GM18526 (cell line): ENCODE results near the gene NFYC.

ENCODE experiments used
- POLR2A ChIP-seq: IDR thresholded peaks from 3 replicates; pipeline ENCODE4 v1.6.1; 2011; ENCODE audit not compliant: insufficient read length; ENCODE audit errors: extremely low read depth

Gene NFYC

DNA sequence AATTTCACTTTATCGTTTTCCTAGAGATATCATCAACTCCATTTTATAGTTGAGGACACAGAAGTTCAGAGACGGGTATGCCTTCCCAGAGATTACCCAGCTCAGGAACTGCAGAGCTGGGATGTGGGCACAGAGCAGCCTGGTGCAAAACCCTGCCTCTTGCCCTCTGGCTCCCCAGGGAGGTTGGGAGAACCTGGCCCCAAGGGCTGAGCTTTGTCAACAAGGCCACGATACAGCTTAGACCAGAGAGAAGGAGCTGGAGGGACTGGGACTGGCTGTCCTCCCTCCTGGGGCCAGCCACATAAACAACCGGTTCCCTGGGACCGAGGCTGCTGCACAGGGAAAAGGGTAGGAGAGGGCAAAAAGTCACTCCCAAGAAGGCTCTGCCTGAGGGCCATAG, 29.8 kb upstream of the NFYC start:
- no peak for TF ChIP-seq POLR2A

DNA sequence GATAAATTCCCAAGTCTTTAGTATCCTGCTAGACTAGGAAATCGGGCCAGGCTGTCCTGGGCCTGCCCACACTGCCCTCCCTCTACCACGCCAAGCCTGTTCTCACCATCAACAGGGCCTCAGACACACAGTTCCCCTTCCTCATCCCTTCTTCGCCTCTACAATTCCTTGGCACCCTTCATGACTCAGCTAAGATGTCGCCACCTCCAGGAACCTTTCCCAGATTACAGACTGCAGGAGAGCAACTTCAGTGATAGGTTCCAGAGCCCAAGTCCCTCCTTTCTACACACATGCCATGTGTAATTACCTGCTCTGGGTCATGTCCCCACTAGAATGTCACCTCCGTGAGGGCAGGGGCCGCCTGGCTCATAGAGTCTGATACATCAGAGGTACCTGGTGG, 29.4 kb upstream of the NFYC start:
- TF ChIP-seq POLR2A, result no peak

DNA sequence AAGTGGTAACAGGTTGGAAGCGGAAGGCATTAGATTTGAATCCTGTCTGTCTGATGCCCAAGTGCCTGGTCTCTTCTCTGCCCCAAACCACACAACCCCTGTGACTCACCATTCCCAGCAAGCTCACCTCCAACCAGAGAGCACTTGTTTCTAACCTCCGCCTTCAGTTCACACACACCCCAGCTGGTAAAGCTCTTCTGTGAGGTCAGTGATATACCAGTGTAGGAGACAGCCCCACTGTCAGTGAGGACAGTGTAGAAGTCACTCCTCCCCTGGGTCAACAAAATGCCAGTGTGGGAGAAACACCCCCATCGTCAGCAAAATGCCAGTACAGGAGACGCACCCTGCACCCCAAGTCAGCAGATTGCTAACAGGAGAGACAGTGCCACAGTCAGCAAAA, 28.6 kb upstream of the NFYC start:
- no peak for TF ChIP-seq POLR2A

DNA sequence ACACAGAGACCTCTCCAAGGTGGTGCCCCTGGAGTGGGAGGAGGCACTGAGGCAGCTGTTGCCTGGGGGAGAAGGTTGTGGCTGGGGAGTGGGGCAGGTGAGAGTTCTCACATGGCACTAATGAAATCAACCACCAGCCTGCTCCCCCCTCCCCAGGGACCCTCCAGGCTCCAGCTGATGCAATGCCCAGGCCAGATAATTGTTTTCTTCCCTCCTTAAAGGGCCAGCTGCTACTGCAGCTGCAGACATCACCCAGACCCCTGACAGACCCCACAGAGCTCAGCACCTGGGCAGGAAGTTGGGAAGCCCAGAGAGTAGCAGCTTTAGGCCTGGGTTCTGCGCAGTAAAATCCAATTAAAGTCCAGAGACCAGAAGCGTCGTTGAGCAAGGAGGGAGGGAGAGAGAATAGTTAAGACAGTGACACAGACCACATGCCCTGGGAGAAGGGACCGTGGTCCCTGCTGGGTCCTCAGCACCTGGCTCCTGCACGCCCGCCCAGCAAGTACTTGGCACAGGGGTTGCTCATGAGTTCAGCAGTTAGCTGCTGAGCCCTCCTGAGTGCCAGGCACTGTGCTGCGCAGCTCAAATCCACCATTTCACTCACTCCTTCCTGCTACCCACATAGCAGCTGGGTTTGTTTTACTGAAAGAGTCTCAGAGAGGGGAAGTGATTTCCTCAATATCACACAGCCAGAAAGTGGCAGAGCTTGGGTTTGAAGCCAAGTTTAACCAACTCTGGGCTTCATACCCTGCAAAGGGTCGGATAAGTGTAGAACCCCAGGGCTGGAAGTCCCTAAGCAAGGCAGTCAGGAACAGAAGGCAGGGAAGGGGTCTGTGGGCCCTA, 28.0 kb upstream of the NFYC start:
- TF ChIP-seq POLR2A, result no peak

DNA sequence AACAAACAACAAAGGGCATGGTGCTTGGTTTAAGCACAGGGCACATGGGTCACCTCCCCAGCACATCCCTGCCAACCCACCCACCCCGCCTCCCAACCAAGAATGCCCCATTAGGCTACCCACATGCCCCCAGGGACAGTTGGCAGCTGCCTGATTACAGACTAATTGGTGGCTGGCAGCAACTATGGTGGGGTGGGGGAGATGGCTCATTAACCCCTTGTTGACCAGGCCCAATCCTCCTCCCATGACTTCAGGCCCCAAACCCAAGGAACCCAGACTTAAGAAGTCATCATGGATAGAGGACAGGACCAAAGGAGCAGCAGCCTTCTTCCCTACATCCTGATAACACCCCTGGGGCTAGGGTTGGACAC, 27.4 kb upstream of the NFYC start:
- TF ChIP-seq POLR2A, result no peak

DNA sequence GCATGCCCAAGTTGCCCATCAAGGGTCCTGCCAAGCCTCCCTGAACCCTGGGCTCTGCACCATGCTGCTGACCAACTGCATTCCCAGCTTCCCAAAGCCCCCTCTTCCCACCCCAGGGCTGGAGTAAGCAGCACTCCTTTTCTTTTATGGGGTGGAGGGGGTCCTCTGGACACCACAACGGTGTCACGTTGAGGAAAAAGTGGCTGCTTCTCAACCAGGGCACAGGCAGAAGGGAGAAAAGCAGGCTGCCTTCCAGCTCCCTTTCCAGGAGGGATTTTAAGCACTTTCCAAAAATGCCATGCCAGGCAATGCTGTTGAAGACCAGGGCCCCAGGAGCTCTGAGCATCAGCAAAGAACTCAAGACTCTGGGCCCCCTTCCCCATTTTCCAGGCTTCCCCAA, 26.7 kb upstream of the NFYC start:
- no peak for TF ChIP-seq POLR2A

DNA sequence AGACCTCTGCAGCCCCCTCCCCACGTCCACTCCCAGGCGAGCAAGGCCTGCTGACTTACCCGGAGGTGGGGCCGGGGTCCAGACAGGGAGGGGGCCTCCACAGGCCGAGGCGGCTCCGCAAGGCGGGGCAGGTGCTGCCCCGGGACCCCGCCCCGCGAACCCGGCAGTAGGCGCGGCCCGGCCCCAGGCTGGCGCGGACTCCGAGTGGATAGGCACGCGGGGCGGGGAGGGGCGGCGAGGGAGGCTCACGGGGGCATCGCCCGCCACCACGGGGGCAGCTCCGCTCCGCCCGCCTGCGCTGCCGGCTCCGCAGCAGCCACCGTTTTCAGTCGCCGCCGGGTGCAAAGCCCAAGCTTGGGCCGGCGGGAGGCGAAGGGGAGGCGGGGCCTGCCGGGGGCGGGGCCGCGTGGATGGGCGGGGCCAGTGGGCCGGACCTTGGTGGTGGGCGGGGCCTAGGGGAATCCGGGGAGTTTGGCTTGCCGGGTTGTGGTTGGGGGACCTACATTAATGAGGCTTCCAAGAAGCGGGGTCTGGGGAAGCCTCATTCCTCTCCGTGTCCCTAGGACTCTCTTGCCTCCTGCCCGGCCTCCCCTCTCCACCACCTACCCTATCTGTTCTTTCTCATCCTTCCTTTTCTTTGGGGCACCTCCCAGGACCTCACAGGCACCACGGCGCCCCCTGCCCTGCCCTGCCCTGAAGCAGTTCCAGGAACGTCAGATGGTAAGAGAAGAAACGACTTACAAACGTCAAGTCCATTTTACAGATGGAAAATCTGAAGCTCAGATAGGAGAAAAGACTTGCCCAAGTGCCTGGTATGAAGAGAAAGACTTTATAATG, 26.0 kb upstream of the NFYC start, which contains the start of gene RIMS3:
Gene RIMS3 (minus strand): TSS at position 348 of the 837 bp plus-strand sequence. CDS start 23,757 bp downstream, outside the sequence.
- TF ChIP-seq POLR2A, result no peak

DNA sequence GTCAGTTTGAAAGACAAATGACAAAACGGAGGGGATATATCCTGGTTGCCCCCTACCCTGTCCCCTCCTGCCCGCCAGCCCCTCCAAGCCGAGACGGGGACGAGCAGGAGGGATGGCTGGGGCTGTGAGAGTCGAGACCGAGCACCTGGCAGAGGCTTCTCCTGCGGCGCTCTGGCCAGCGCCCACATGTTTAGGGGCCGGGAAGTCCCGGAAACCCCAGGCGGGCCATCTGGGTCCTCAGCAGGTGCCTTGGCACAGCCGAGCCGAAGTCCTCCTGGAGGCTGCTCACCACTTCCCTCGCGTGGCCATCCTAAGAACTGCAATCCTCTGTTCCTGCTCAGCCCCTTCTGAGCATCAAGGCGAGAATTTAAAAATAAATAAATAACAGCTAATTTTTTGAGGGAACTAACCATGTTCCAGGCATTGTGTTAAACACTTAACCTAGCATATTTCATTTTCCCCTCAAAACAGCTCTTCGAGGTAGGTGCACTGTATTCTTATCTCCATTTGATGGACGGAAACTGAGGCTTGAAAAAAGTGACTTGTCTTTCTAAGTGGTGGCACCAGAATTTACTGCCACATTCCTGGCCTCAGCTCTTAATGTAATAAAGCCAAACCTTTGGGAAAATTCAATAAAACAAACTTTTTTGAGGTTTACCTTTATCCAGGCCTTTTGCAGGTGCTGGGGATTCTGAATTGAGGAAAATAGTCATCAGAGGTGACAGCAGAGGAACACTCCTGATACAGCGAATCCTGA, 22.6 kb upstream of the NFYC start:
- TF ChIP-seq POLR2A, result no peak

DNA sequence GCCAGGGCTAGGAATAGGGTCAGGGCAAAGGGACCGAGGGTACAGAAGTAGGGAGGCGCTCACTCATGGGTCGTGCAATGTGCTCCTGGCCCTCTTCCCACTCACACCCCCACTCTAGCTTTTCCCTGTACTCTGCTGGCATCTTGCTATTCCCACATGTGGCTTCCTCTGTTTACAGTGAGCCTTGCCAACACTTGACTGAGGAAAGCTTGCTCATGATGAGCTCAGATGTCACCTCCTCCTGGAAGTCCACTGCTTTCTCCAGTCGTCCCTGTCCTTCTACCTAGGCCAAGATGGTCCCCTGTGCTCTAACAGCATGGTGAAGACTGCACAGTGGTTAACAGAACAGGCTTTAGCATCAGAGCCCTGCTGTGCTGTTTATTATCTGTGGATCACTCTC, 18.1 kb upstream of the NFYC start:
- no peak for TF ChIP-seq POLR2A

DNA sequence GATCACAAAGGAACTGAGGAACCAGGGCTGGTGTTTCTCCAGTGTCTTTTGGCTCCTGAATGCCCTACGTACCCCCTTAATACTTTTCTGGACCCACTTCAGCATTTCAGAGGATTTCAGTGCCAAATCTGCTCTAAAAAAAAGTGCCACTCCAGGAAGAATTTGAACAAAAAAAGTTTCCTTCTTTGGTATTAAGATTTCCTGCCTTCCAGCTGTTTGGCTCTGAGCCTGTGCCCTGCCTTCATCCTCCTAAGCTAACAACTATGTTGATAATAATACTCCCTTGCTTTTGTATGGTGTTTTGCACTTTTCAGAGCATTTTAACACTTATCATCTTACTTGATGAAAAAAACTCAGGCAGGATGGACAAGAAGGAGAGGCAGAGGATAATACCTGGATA, 15.0 kb upstream of the NFYC start:
- no peak for TF ChIP-seq POLR2A

DNA sequence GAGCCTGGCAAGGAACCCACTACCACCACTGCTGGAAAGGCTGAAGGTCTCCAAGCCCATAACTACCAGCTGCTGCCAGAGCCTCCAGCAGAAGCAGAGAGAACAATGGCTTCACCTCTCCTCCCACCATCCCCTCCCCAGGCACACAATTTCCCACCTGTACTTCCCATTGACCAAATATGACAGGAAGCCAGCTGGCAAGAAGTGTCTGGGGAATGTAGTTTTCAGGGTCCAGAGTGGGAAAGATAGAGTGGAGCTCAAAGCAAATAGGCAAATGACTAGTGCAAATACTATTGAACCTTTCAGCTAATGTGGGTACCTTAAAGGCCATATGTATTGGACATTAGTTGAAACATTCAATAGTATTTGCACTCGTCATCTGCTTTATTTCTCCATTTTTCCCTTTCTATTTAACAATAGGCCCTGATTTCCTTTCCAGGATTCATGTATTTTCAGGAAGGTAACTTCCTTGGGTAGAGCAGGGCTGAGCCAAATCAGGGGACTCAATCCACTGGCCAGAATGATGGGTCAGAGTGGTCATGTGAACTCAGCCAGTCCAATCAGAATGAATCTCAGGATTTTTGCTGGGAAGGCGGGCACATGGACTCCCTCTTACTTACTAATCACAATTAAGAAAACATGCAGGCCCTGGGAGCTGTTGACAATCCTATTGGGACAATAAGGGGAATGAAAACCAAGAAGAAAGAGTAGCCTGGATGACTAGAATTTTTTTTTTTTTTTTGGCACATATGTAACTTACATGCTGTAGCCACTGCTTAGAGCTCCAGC, 12.1 kb upstream of the NFYC start:
- TF ChIP-seq POLR2A, result no peak

DNA sequence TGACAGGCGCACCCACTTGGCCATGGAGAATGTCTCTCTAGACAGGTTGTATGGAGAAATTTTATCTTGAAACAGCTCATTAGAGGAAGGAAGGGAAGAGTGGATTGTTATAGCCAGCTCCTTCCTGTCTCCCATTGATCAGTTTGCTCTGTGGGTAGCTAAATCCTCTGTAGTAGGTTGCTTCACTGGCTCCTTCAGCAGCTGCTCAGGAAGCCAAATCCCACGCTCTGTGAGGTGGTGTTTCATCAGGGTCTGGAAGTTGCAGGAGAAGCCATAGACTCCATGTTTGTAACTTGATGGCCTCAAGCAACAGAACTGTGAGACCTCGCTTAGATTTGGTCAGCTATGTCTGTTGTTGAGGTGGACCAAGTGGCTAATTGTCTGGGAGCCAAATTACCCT, 6.8 kb upstream of the NFYC start:
- no peak for TF ChIP-seq POLR2A

DNA sequence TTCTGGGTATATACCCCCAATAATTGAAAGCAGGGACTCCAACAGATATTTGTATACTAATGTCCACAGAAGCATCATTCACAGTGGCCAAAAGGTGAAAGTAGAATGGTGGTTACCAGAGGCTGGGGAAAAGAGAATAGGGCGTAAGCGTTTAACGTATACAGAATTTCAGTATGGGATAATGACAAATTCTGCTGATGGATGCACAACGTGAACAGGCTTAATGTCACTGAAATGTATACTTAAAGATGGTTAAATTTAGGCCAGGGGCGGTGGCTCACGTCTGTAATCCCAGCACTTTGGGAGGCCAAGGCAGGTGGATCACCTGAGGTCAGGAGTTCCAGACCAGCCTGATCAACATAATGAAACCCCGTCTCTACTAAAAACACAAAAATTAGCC, 4.4 kb upstream of the NFYC start:
- TF ChIP-seq POLR2A, result no peak

DNA sequence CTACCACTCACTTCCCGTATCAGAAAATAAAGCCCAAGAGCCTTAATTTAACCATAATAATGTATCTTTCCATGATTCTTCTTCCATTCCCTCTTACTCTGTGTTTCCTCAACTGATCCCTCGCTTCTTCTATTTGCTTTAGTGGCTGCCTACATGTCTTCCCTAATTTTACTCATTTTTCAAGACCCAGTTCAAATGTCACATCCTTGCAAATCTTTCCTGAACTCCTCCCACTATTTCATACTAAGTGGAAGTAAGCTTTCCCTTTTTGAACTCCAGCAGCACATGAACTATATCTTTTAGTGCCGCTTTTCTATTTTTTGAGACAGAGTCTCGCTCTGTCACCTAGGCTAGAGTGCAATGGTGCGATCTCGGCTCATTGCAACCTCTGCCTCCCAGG, 3.8 kb upstream of the NFYC start:
- TF ChIP-seq POLR2A, result no peak

DNA sequence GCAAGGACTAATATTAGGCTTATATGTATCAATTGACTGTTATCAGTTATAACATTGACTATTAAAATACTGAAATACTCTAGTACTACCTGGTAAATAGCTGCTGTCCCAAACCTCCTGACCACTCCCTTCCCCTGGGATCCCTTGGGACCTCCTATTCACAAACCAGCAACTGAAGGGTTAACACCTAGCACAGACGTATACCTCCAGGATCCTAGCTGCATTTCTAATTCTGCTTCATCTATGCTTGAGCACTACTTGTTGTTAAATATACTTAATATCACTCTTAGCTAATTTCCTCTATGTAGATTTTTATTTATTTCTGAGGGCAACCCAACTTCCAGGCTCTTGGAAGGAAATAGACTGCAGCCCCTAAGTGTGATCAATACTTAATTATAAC, 1.8 kb upstream of the NFYC start:
- TF ChIP-seq POLR2A, result no peak
